OCI-LY3 (cell line): Measurements from ENCODE around the gene DOCK2.

Experiments
- CTCF ChIP-seq: fragments of 200-600, 300-600 bp; sonication (generic); IDR thresholded peaks from 2 replicates; pipeline ENCODE4 v1.5.1; 2014; ENCODE audit warnings: antibody characterized with exemption, low read length, low read depth
- EZH2phosphoT487 ChIP-seq: fragments of 200-600 bp; shearing (Covaris generic); IDR thresholded peaks from 2 replicates; pipeline ENCODE4 v1.6.1; 2018; ENCODE audit warnings: antibody characterized with exemption, mixed run types, low read depth

GRCh38 chr5:169809281-169809680 is 172.2 kb downstream of the DOCK2 start:
- TF ChIP-seq CTCF (no peak), EZH2phosphoT487 (no peak)
